Myometrial cell (primary cell): Measurements from ENCODE around the gene IMP3. TPM values are rescaled to one million over a fixed set of nuclear protein-coding genes. Genes with fewer than 3 reads are reported as not detected.

ENCODE experiments used
- total RNA-seq: library from RNA; depleted of rRNA; stranded (reverse); fragments of >200 nt; gene quantifications from 2 replicates; pipeline ENCODE4 v1.2.3, GENCODE V29; 2015

Gene IMP3, protein sequence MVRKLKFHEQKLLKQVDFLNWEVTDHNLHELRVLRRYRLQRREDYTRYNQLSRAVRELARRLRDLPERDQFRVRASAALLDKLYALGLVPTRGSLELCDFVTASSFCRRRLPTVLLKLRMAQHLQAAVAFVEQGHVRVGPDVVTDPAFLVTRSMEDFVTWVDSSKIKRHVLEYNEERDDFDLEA
- total RNA-seq: 67.5 and 73.5 TPM in 2 replicates

GRCh38 chr15:75639709-75640482, at the start of gene IMP3:
IMP3 (minus strand) TSS chr15:75640224; CDS start chr15:75640168, 56 bp downstream.

DNA sequence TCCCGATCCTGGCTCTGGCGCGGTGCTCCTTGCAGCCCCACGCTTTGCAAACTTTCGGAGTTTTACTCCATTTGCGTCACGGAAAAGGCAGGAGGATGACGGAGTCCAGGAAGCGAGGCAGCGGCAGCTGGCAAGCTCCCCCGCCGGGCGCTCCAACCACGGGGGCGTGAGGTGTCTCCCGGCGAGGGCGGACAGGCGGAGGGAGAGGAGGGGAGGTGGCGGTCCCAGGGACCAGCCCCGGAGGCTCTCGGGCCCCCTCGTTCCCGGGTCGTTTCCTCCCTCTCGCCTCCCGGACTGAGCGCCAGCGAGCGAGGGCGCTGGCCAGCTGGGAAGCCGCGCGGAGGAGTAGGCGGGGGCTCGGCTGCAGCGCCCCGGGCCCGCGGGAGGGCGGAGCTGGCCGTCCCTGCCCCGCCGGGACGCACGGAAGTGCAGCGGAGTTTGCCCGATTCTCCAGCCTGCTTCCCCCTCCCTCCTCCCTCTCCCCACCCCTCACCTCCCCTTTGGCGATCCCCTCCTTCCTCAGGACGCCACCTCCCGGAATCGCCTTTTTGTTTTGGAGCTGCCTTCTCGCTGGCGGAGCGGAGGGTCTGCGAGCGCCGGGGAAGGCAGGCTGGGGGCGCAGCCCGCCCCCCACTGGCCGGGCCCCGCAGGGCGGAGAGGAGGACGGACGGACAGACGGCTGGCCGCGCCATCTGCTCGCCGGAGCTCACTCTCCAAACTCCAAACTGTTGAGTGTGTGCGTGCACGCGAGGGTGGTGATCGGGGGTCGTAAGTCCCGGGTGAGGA, 7.5 kb upstream of the IMP3 start, which contains the start of gene SNX33:
SNX33 (plus strand) TSS at position 543 of the 786 bp plus-strand sequence. CDS start 1,191 bp downstream, outside the sequence.

GRCh38 chr15:75625542-75626347, 14.3 kb downstream of the IMP3 start, which contains the start of gene SNUPN:
SNUPN (minus strand) TSS chr15:75625725; CDS start chr15:75621051, 4,674 bp downstream.

Other genes with a start within 250 kb of the IMP3 start
- gene SIN3A, start 188.5 kb downstream of the IMP3 start, total RNA-seq: 24.6 and 25.7 TPM in 2 replicates
- gene PTPN9, start 60.9 kb downstream of the IMP3 start, total RNA-seq: 15.6 and 22.0 TPM in 2 replicates
- gene SNUPN, start 14.5 kb downstream of the IMP3 start, total RNA-seq: 23.9 and 33.5 TPM in 2 replicates
- 20.0 and 26.2 TPM in 2 replicates for gene SNX33, start 7.7 kb upstream of the IMP3 start, total RNA-seq
- gene CSPG4, start 72.6 kb upstream of the IMP3 start, total RNA-seq: 138 and 143 TPM in 2 replicates
- gene UBE2Q2, start 203.2 kb upstream of the IMP3 start, total RNA-seq: 34.9 and 37.7 TPM in 2 replicates